ENCODE measurements around the gene PPIH. TPM values are rescaled to one million over a fixed set of nuclear protein-coding genes. Genes with fewer than 3 reads are reported as not detected.

Gene PPIH
- total and polyA plus RNA-seq, 10 of the 15 experiments (the other 5 are each of a cell fraction or from before 2014, with no cell fraction given), result 75.1 to 172 (median 122) TPM

GRCh38 chr1:42681741-42682483 lies 23.7 kb downstream of the PPIH start, which contains the start of gene YBX1 (continued):
- TF ChIP-seq PKNOX1 (IDR thresholded peaks at IDR 0.05) (peak; percentile 98), CBFB (IDR thresholded peaks at IDR 0.05; ENCODE audit: low read depth) (peak; percentile 78; the same call in 1 of the 2 replicates), ZBED1 (IDR thresholded peaks at IDR 0.05; ENCODE audit: borderline replicate concordance) (0 out of 2 replicates have a peak, but pooled peaks have one; percentile 28), ATF3 (IDR thresholded peaks at IDR 0.05; ENCODE audit: borderline replicate concordance, extremely low read depth, low read depth, low read length) (peak; percentile 88), SMAD5 (IDR thresholded peaks at IDR 0.05; ENCODE audit: low read depth) (peak; percentile 92), KLF5 (IDR thresholded peaks at IDR 0.05; ENCODE audit: partially characterized antibody) (peak; percentile 27), POLR2AphosphoS5 (IDR thresholded peaks at IDR 0.05; ENCODE audit: low read length) (peak; percentile 84), RELB (IDR thresholded peaks at IDR 0.05; ENCODE audit: low read depth) (peak; percentile 70; the same call in 1 of the 2 replicates), PAX8 (IDR thresholded peaks at IDR 0.05) (no peak), MLLT1 (IDR thresholded peaks at IDR 0.05) (peak; percentile 76; the same call in 1 of the 2 replicates), JUNB (IDR thresholded peaks at IDR 0.05) (no peak), ZSCAN29 (IDR thresholded peaks at IDR 0.05) (no peak), E2F8 (IDR thresholded peaks at IDR 0.05; ENCODE audit: low read depth, partially characterized antibody) (peak; percentile 77), SPI1 (IDR thresholded peaks at IDR 0.05; ENCODE audit: borderline replicate concordance, insufficient read depth, low read depth, low read length) (no peak)
- TF ChIP-seq, protein P1, sequence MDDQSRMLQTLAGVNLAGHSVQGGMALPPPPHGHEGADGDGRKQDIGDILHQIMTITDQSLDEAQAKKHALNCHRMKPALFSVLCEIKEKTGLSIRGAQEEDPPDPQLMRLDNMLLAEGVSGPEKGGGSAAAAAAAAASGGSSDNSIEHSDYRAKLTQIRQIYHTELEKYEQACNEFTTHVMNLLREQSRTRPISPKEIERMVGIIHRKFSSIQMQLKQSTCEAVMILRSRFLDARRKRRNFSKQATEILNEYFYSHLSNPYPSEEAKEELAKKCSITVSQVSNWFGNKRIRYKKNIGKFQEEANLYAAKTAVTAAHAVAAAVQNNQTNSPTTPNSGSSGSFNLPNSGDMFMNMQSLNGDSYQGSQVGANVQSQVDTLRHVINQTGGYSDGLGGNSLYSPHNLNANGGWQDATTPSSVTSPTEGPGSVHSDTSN (IDR thresholded peaks at IDR 0.05; ENCODE audit: insufficient replicate concordance, low read depth, low read length), result peak; percentile 96
- TF ChIP-seq, protein P2, sequence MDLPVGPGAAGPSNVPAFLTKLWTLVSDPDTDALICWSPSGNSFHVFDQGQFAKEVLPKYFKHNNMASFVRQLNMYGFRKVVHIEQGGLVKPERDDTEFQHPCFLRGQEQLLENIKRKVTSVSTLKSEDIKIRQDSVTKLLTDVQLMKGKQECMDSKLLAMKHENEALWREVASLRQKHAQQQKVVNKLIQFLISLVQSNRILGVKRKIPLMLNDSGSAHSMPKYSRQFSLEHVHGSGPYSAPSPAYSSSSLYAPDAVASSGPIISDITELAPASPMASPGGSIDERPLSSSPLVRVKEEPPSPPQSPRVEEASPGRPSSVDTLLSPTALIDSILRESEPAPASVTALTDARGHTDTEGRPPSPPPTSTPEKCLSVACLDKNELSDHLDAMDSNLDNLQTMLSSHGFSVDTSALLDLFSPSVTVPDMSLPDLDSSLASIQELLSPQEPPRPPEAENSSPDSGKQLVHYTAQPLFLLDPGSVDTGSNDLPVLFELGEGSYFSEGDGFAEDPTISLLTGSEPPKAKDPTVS (IDR thresholded peaks at IDR 0.05; ENCODE audit: low read depth, low read length), result no peak
- TF ChIP-seq, protein P3, sequence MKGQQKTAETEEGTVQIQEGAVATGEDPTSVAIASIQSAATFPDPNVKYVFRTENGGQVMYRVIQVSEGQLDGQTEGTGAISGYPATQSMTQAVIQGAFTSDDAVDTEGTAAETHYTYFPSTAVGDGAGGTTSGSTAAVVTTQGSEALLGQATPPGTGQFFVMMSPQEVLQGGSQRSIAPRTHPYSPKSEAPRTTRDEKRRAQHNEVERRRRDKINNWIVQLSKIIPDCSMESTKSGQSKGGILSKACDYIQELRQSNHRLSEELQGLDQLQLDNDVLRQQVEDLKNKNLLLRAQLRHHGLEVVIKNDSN (IDR thresholded peaks at IDR 0.05; ENCODE audit: borderline replicate concordance, extremely low read length, insufficient read depth, low read depth, low read length), result peak; percentile 92
